Measurements from ENCODE around the gene NCKAP5. TPM values are rescaled to one million over a fixed set of nuclear protein-coding genes. Genes with fewer than 3 reads are reported as not detected.

NCKAP5 gene
- total RNA-seq, 1 donor from 2014 or later, result 0.46 TPM

GRCh38 chr2:133389569-133389968 lies 178.7 kb downstream of the NCKAP5 start:
- H3K27me3 Mint-ChIP-seq (ENCODE audit: unreplicated experiment), result peaks cover 2% of the 10 kb centered on the region
- H3K4me3 Mint-ChIP-seq (ENCODE audit: unreplicated experiment), result no peak overlapping the region
- H3K4me1 Mint-ChIP-seq (ENCODE audit: unreplicated experiment), result no peaks in the 10 kb centered on the region
- H3K9me3 Mint-ChIP-seq (ENCODE audit: unreplicated experiment), result peaks cover 11% of the 10 kb centered on the region
- TF ChIP-seq, protein P1, sequence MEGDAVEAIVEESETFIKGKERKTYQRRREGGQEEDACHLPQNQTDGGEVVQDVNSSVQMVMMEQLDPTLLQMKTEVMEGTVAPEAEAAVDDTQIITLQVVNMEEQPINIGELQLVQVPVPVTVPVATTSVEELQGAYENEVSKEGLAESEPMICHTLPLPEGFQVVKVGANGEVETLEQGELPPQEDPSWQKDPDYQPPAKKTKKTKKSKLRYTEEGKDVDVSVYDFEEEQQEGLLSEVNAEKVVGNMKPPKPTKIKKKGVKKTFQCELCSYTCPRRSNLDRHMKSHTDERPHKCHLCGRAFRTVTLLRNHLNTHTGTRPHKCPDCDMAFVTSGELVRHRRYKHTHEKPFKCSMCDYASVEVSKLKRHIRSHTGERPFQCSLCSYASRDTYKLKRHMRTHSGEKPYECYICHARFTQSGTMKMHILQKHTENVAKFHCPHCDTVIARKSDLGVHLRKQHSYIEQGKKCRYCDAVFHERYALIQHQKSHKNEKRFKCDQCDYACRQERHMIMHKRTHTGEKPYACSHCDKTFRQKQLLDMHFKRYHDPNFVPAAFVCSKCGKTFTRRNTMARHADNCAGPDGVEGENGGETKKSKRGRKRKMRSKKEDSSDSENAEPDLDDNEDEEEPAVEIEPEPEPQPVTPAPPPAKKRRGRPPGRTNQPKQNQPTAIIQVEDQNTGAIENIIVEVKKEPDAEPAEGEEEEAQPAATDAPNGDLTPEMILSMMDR (IDR thresholded peaks at IDR 0.05), result no peak
- no peaks in the 10 kb centered on the region for H3K36me3 Mint-ChIP-seq (ENCODE audit: unreplicated experiment)
- H3K27ac Mint-ChIP-seq (ENCODE audit: unreplicated experiment), result no peak overlapping the region
- DNase-seq (ENCODE audit: extremely low spot score, unreplicated experiment), result no peak

GRCh38 chr2:133382566-133382965 lies 185.7 kb downstream of the NCKAP5 start:
- H3K9me3 Mint-ChIP-seq (ENCODE audit: unreplicated experiment), result peaks cover 3% of the 10 kb centered on the region
- no peak for DNase-seq (ENCODE audit: extremely low spot score, unreplicated experiment)
- H3K4me3 Mint-ChIP-seq (ENCODE audit: unreplicated experiment), result no peak overlapping the region
- TF ChIP-seq, protein P1 (IDR thresholded peaks at IDR 0.05), result no peak
- no peaks in the 10 kb centered on the region for H3K4me1 Mint-ChIP-seq (ENCODE audit: unreplicated experiment)
- no peaks in the 10 kb centered on the region for H3K36me3 Mint-ChIP-seq (ENCODE audit: unreplicated experiment)
- H3K27me3 Mint-ChIP-seq (ENCODE audit: unreplicated experiment), result peaks cover 2% of the 10 kb centered on the region
- H3K27ac Mint-ChIP-seq (ENCODE audit: unreplicated experiment), result no peak overlapping the region

DNA sequence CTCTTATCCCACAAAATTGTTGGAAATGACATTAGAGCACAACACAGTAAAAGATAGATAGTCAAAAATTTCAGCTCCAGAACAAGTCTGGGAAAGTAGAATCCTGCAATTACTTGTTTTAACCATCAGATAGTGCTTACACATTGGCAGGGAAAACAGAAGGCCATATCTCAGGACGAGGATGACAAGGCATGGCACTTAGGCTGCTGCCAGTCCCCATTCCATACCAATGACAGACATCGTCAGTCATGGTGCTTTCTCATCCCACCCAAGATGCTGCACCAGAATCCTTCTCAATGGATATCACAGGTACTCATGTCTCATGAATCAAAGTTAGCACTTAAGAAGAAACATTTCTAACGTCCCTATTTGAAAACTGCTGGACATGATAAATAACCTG lies 187.3 kb downstream of the NCKAP5 start:
- Mint-ChIP-seq H3K4me3 (ENCODE audit: unreplicated experiment) (no peak overlapping the region), H3K27ac (ENCODE audit: unreplicated experiment) (no peak overlapping the region), H3K4me1 (ENCODE audit: unreplicated experiment) (peaks cover 2% of the 10 kb centered on the region), H3K27me3 (ENCODE audit: unreplicated experiment) (no peaks in the 10 kb centered on the region), H3K9me3 (ENCODE audit: unreplicated experiment) (no peaks in the 10 kb centered on the region), H3K36me3 (ENCODE audit: unreplicated experiment) (no peaks in the 10 kb centered on the region)
- TF ChIP-seq, protein P1 (IDR thresholded peaks at IDR 0.05), result no peak
- DNase-seq (ENCODE audit: extremely low spot score, unreplicated experiment), result no peak

- Mint-ChIP-seq H3K9me3 (ENCODE audit: unreplicated experiment) (peaks cover 5% of the 10 kb centered on the region), H3K4me3 (ENCODE audit: unreplicated experiment) (no peak overlapping the region), H3K36me3 (ENCODE audit: unreplicated experiment) (no peaks in the 10 kb centered on the region), H3K27ac (ENCODE audit: unreplicated experiment) (no peak overlapping the region), H3K27me3 (ENCODE audit: unreplicated experiment) (no peaks in the 10 kb centered on the region), H3K4me1 (ENCODE audit: unreplicated experiment) (peaks cover 2% of the 10 kb centered on the region)
- no peak for DNase-seq (ENCODE audit: extremely low spot score, unreplicated experiment)
- TF ChIP-seq, protein P1 (IDR thresholded peaks at IDR 0.05), result no peak
These were observed 189.2 kb downstream of the NCKAP5 start for GRCh38 chr2:133378928-133379549.

GRCh38 chr2:133378386-133378785 lies 189.9 kb downstream of the NCKAP5 start:
- Mint-ChIP-seq H3K4me3 (ENCODE audit: unreplicated experiment) (no peak overlapping the region), H3K4me1 (ENCODE audit: unreplicated experiment) (peaks cover 2% of the 10 kb centered on the region), H3K9me3 (ENCODE audit: unreplicated experiment) (peaks cover 5% of the 10 kb centered on the region), H3K27me3 (ENCODE audit: unreplicated experiment) (no peaks in the 10 kb centered on the region), H3K36me3 (ENCODE audit: unreplicated experiment) (no peaks in the 10 kb centered on the region), H3K27ac (ENCODE audit: unreplicated experiment) (no peak overlapping the region)
- TF ChIP-seq, protein P1 (IDR thresholded peaks at IDR 0.05), result no peak
- DNase-seq (ENCODE audit: extremely low spot score, unreplicated experiment), result no peak

Data from osteocyte (in vitro differentiated cells).